Activated T-cell treated with anti-CD3 and anti-CD28 coated beads, Interleukin-2, amount 50 U/mL, for 1 hour (primary cell): Measurements from ENCODE around the gene GYG1.
"Not testable (repeated sequence)": the region's sequence is repeated elsewhere in the genome, so short reads cannot be mapped to it uniquely, and the experiment has no call there.

Source experiments
- DNase-seq: peaks from one replicate; pipeline ENCODE4 v3.0.0-alpha.2; 2020

The GYG1 gene

GRCh38 chr3:148991219-148992026 lies at the start of gene GYG1:
GYG1 (plus strand) TSS chr3:148991540; CDS start chr3:148991641, 101 bp downstream.
- peak; percentile 85 for DNase-seq

GRCh38 chr3:148943506-148944205 lies 47.7 kb upstream of the GYG1 start:
- no peak for DNase-seq

GRCh38 chr3:148945116-148945515 lies 46.2 kb upstream of the GYG1 start:
- no peak for DNase-seq

GRCh38 chr3:148948913-148949657 lies 42.3 kb upstream of the GYG1 start:
- no peak for DNase-seq

- DNase-seq, result no peak
Observed at GRCh38 chr3:148950806-148951205, 40.5 kb upstream of the GYG1 start.

GRCh38 chr3:148951599-148952361 lies 39.6 kb upstream of the GYG1 start:
- DNase-seq, result no peak

GRCh38 chr3:148953094-148953493 lies 38.2 kb upstream of the GYG1 start:
- DNase-seq, result no peak

GRCh38 chr3:148954981-148955380 lies 36.4 kb upstream of the GYG1 start:
- DNase-seq, result no peak

- no peak for DNase-seq
Observed at GRCh38 chr3:148955544-148956346, 35.6 kb upstream of the GYG1 start.

- DNase-seq, result no peak
Observed at GRCh38 chr3:148957586-148957985, 33.8 kb upstream of the GYG1 start.

- no peak for DNase-seq
Observed at GRCh38 chr3:148958696-148959095, 32.6 kb upstream of the GYG1 start.

- no peak for DNase-seq
Observed at GRCh38 chr3:148962513-148962912, 28.8 kb upstream of the GYG1 start.

GRCh38 chr3:148964809-148965208 lies 26.5 kb upstream of the GYG1 start:
- no peak for DNase-seq

GRCh38 chr3:148968321-148968720 lies 23.0 kb upstream of the GYG1 start:
- DNase-seq, result no peak

GRCh38 chr3:148970271-148970670 lies 21.1 kb upstream of the GYG1 start:
- no peak for DNase-seq

- no peak for DNase-seq
Observed at GRCh38 chr3:148971401-148972163, 19.8 kb upstream of the GYG1 start.

GRCh38 chr3:148974726-148975125 lies 16.6 kb upstream of the GYG1 start:
- DNase-seq, result no peak

- no peak for DNase-seq
Observed at GRCh38 chr3:148975248-148975647, 16.1 kb upstream of the GYG1 start.

GRCh38 chr3:148975696-148976095 lies 15.6 kb upstream of the GYG1 start:
- DNase-seq, result no peak

- no peak for DNase-seq
Observed at GRCh38 chr3:148981273-148981672, 10.1 kb upstream of the GYG1 start.

GRCh38 chr3:148987551-148987950 lies 3.8 kb upstream of the GYG1 start:
- not testable (repeated sequence) for DNase-seq
